PC-3 (cell line): ENCODE measurements around the gene PIANP. TPM values are rescaled to one million over a fixed set of nuclear protein-coding genes. Genes with fewer than 3 reads are reported as not detected.

Experiments used
- ATAC-seq: fragments of 200-7000 bp; cut with Tn5 transposase; 2 replicates; pipeline ENCODE4 v1.9.1; 2020; ENCODE audit warnings: mild to moderate bottlenecking, moderate library complexity
- BruUV-seq: library from RNA; stranded (reverse); fragments of 400-500 nt; replicated peaks from 2 replicates; lab custom pipeline; 2021; lab: Mats Ljungman, UMichigan
- CTCF ChIA-PET: fragments of 300-600 bp; sonication (Branson Sonifier 250); formaldehyde crosslinking; loops from one replicate; lab custom pipeline; 2022; ENCODE audit warnings: antibody characterized with exemption; lab: Charles Lee
- POLR2A ChIA-PET: fragments of 300-600 bp; sonication (Branson Sonifier 250); formaldehyde crosslinking; loops from one replicate; lab custom pipeline; 2022; ENCODE audit warnings: antibody characterized with exemption; ENCODE audit not compliant: unreplicated experiment; lab: Charles Lee
- DNase-seq: peaks from one replicate; pipeline ENCODE4 v3.0.0-alpha.2; 2015
- H2AFZ ChIP-seq: fragments of 300-600 bp; sonication (generic); 2 replicates; pipeline ENCODE4 v1.6.0; 2016; ENCODE audit warnings: antibody characterized with exemption, low read length
- H3F3A ChIP-seq: fragments of 300-600 bp; sonication (generic); one replicate; pipeline ENCODE4 v1.6.0; 2017; ENCODE audit warnings: antibody characterized with exemption, low read length, control low read depth, mild to moderate bottlenecking; ENCODE audit not compliant: unreplicated experiment
- H3K27ac ChIP-seq: fragments of 300-600 bp; sonication (generic); 2 replicates; pipeline ENCODE4 v1.5.1; 2016; ENCODE audit warnings: mild to moderate bottlenecking, low read length
- H3K27me3 ChIP-seq: fragments of 300-600 bp; sonication (generic); 2 replicates; pipeline ENCODE4 v1.6.1; 2016; ENCODE audit warnings: low read length, mixed read lengths
- H3K36me3 ChIP-seq: fragments of 300-600 bp; sonication (generic); 2 replicates; pipeline ENCODE4 v1.6.1; 2016; ENCODE audit warnings: low read depth, mixed run types, low read length, mixed read lengths
- H3K4me1 ChIP-seq: fragments of 300-600 bp; sonication (generic); 2 replicates; pipeline ENCODE4 v1.5.1; 2016; ENCODE audit warnings: low read length; ENCODE audit not compliant: insufficient read depth
- H3K4me2 ChIP-seq: fragments of 300-600 bp; sonication (generic); 2 replicates; pipeline ENCODE4 v1.6.0; 2016; ENCODE audit warnings: low read length
- H3K4me3 ChIP-seq: fragments of 300-600 bp; sonication (generic); 2 replicates; pipeline ENCODE4 v1.5.1; 2016; ENCODE audit warnings: mild to moderate bottlenecking, low read length, mixed read lengths
- H3K79me2 ChIP-seq: fragments of 300-600 bp; sonication (generic); 2 replicates; pipeline ENCODE4 v1.6.1; 2017; ENCODE audit warnings: low read length, mixed read lengths
- H3K9ac ChIP-seq: fragments of 300-600 bp; sonication (generic); 2 replicates; pipeline ENCODE4 v1.6.0; 2016; ENCODE audit warnings: mild to moderate bottlenecking, low read length
- H3K9me2 ChIP-seq: fragments of 300-600 bp; sonication (generic); replicated peaks from 2 replicates; pipeline ENCODE4 v1.6.1; 2016; ENCODE audit warnings: mixed run types, low read length, mixed read lengths
- H3K9me3 ChIP-seq: fragments of 300-600 bp; sonication (generic); 2 replicates; pipeline ENCODE4 v1.6.1; 2016; ENCODE audit warnings: low read length, mixed read lengths
- H4K20me1 ChIP-seq: fragments of 300-600 bp; sonication (generic); 2 replicates; pipeline ENCODE4 v1.6.1; 2016; ENCODE audit warnings: low read length, mixed read lengths
- EZH2 ChIP-seq: fragments of 300-600 bp; sonication (generic); IDR thresholded peaks from one replicate; pipeline ENCODE4 v1.6.1; 2017; ENCODE audit warnings: antibody characterized with exemption, mild to moderate bottlenecking, low read length; ENCODE audit not compliant: unreplicated experiment
- EZH2phosphoT487 ChIP-seq: fragments of 300-600 bp; sonication (generic); IDR thresholded peaks from 2 replicates; pipeline ENCODE4 v1.6.1; 2018; ENCODE audit warnings: mild to moderate bottlenecking, antibody characterized with exemption, low read length, borderline replicate concordance
- intact Hi-C: fragments of 100-400 bp; cut with micrococcal nuclease; formaldehyde crosslinking; loops from 2 replicates; pipeline ENCODE4 v1.9.0; 2023
- total RNA-seq: library from RNA; depleted of rRNA; stranded (reverse); fragments of >200 nt; gene quantifications from 2 replicates; pipeline ENCODE4 v1.2.3, GENCODE V29; 2014
- TF ChIP-seq, protein P1 (sequence below): fragments of 300-600 bp; sonication (generic); conservative IDR thresholded peaks from 2 replicates; pipeline ENCODE4 v1.5.1; 2017; ENCODE audit warnings: antibody characterized with exemption, low read depth, mild to moderate bottlenecking, low read length

Gene PIANP
- total RNA-seq, 1 experiment from 2014 or later, result not detected

DNA sequence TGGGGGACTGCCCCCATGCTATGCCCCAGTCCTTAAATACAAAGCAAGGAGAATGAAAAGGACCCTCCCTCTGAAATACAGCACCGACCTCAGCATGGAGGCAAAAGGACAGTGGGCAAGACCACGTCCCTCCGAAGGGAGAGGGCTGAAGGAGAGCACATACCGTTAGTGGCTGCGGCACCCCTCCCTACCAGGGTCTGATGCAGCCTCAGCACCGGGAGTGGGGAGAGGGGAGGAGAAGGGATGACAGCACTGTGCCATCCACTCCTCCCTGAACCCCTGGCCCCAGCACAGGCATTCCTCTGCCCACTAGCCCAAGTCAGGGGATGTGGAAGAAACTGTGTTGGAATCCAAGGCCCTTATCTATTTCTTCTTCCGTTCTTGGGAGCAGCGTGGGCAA lies 49.8 kb downstream of the PIANP start:
- H3K4me2 ChIP-seq, result no peak overlapping the region
- H3K9me3 ChIP-seq, result no peaks in the 10 kb centered on the region
- H3K27me3 ChIP-seq, result no peaks in the 10 kb centered on the region
- H4K20me1 ChIP-seq, result no peaks in the 10 kb centered on the region
- no peak overlapping the region for H3K9ac ChIP-seq
- H3F3A ChIP-seq, result no peaks in the 10 kb centered on the region
- no TSS peak for BruUV-seq
- ChIA-PET POLR2A (no interaction called here), CTCF (no interaction called here)
- no peaks in the 10 kb centered on the region for H3K9me2 ChIP-seq
- H3K27ac ChIP-seq, result no peak overlapping the region
- no peaks in the 10 kb centered on the region for H3K4me1 ChIP-seq
- no peaks in the 10 kb centered on the region for H3K79me2 ChIP-seq
- ATAC-seq (no peak), DNase-seq (no peak)
- no peak overlapping the region for H2AFZ ChIP-seq
- TF ChIP-seq, protein P1, sequence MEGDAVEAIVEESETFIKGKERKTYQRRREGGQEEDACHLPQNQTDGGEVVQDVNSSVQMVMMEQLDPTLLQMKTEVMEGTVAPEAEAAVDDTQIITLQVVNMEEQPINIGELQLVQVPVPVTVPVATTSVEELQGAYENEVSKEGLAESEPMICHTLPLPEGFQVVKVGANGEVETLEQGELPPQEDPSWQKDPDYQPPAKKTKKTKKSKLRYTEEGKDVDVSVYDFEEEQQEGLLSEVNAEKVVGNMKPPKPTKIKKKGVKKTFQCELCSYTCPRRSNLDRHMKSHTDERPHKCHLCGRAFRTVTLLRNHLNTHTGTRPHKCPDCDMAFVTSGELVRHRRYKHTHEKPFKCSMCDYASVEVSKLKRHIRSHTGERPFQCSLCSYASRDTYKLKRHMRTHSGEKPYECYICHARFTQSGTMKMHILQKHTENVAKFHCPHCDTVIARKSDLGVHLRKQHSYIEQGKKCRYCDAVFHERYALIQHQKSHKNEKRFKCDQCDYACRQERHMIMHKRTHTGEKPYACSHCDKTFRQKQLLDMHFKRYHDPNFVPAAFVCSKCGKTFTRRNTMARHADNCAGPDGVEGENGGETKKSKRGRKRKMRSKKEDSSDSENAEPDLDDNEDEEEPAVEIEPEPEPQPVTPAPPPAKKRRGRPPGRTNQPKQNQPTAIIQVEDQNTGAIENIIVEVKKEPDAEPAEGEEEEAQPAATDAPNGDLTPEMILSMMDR, result no peak
- TF ChIP-seq EZH2phosphoT487 (no peak), EZH2 (no peak)
- H3K4me3 ChIP-seq, result no peak overlapping the region
- intact Hi-C loops, result no loop called here
- H3K36me3 ChIP-seq, result no peaks in the 10 kb centered on the region

DNA sequence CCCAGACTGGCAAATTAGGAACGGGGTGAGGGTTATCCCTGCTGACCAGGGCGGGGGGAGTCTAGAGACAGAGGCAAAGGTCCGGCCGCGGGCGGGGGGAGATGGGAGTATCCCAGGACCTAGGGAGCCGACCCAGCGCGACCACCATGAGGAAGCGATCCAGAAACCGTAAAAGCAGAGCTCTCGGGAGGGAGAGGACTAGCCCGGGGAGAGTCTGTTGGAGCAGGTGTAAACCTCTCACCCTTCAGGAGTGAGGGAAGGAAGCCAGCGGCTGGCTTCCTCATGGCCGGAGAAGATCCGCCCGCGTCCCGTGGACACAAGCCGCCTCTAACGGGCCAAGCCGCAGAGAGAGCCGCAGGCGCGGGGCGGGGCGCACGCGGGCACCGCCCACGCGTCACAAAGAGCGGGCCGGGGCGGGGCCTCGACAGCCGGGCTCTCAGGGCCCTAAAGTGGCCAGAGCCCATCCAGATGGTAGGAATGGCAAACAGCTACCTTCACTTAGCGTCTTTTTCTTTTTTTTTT lies 53.5 kb downstream of the PIANP start, which contains the start of gene ACRBP:
TSS of gene ACRBP (minus strand) at position 350 of the 522 bp plus-strand sequence. CDS start at position 284, 66 bp downstream.
- Histone ChIP-seq H3K9me2 (no peaks in the 10 kb centered on the region), H3K4me1 (no peaks in the 10 kb centered on the region), H3K27ac (no peak within 1 kb of the TSS), H3K79me2 (no peaks in the 10 kb centered on the region), H2AFZ (no peak within 1 kb of the TSS), H3K4me3 (no peak within 1 kb of the TSS), H3K4me2 (no peak within 1 kb of the TSS), H3F3A (no peaks in the 10 kb centered on the region), H4K20me1 (no peaks in the 10 kb centered on the region), H3K36me3 (no peaks in the 10 kb centered on the region), H3K27me3 (no peaks in the 10 kb centered on the region), H3K9ac (no peak within 1 kb of the TSS), H3K9me3 (no peaks in the 10 kb centered on the region)
- BruUV-seq, result no TSS peak
- ATAC-seq (no peak), DNase-seq (no peak)
- intact Hi-C loops, result no loop called here
- TF ChIP-seq EZH2 (no peak), EZH2phosphoT487 (no peak)
- TF ChIP-seq, protein P1, result no peak
- ChIA-PET CTCF (no interaction called here), POLR2A (no interaction called here)

DNA sequence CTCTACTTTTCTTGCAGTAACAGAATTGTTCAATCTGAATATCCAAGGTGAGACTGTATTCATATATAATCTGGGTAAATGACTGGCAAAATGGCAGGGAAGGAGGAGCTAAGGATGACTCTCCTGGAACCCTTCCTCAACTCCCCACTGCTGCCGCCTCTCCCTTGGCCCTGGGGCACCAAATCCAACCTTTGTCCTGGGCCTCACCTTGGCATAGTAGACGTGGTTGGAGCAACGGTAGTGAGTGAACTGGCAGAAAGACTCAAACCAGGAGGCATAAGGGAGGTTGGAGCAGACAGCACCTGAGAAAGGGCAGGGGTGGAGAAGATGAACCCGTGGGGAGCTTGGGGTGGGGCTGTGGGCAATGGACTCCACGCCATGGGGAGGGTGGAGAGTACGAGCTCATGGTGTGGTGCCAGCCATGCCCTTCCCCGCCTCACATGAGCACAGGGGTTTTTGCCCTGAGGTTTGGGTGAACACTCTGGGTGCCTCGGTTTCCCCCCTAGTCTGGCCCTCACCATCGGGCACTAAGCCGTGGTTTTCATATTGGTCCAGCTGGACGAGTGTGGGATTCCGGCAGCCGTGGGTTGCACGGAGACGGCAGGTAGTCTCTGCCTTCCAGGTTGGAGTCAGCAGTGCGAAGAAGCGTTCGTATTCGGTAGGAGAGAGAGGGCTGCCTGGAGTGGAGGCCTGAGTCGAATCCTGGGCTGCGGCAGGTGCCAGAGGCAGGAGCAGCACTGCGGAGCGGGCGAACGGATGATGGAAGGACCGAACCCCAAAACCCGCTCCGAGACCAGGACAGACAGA lies 54.1 kb downstream of the PIANP start:
- Histone ChIP-seq H3K36me3 (no peaks in the 10 kb centered on the region), H3K4me2 (no peak overlapping the region), H4K20me1 (no peaks in the 10 kb centered on the region), H2AFZ (no peak overlapping the region), H3K4me1 (no peaks in the 10 kb centered on the region), H3K9me2 (no peaks in the 10 kb centered on the region), H3K4me3 (no peak overlapping the region), H3K9me3 (no peaks in the 10 kb centered on the region), H3K9ac (no peak overlapping the region), H3K79me2 (no peaks in the 10 kb centered on the region), H3K27ac (no peak overlapping the region), H3F3A (no peaks in the 10 kb centered on the region), H3K27me3 (no peaks in the 10 kb centered on the region)
- ATAC-seq (no peak), DNase-seq (no peak)
- no peak for TF ChIP-seq EZH2phosphoT487
- TF ChIP-seq EZH2, result no peak
- TF ChIP-seq, protein P1, result no peak
- no TSS peak for BruUV-seq
- ChIA-PET POLR2A (no interaction called here), CTCF (no interaction called here)
- intact Hi-C loops, result no loop called here
